Measurements from ENCODE around the gene HAPLN2. TPM values are rescaled to one million over a fixed set of nuclear protein-coding genes. Genes with fewer than 3 reads are reported as not detected.

The HAPLN2 gene
- total and polyA plus RNA-seq, 2 of the 4 experiments (the other 2 are of a cell fraction): not detected

- dilution Hi-C loops (cut with HindIII; ENCODE audit: low sequenced_read_pairs, unreplicated experiment): no loop called here
- WGBS, 2 experiments (ENCODE audit: extremely low coverage in 2 of 2, insufficient read length in 1 of 2): 0% methylated on average over 25 of the region's 60 CpGs; no CpG with 5 or more reads in 1 of the 2 experiments
Measured at GRCh38 chr1:156591432-156592157, 27.6 kb upstream of the HAPLN2 start, which contains the start of gene NAXE. Gene NAXE (plus strand): TSS chr1:156591776. CDS start chr1:156591805, 29 bp downstream.

More at GRCh38 chr1:156591432-156592157, 27.6 kb upstream of the HAPLN2 start, which contains the start of gene NAXE:
- Histone ChIP-seq H3K4ac (ENCODE audit: low read depth, low read length) (peak within 1 kb of the TSS; percentile 97), H4K5ac (ENCODE audit: low read depth, low read length) (peak within 1 kb of the TSS; percentile 97), H3K9me1 (ENCODE audit: insufficient read depth, low read length) (peaks cover 10% of the 10 kb centered on the region), H3K23ac (ENCODE audit: low read depth, low read length) (peak within 1 kb of the TSS; percentile 95), H3K4me3 (ENCODE audit: insufficient read depth, low read depth, low read length) (peak within 1 kb of the TSS; percentile 78), H3K4me2 (ENCODE audit: low read depth, low read length) (peak within 1 kb of the TSS; percentile 94), H2AK5ac (ENCODE audit: low read depth, low read length) (peak within 1 kb of the TSS; percentile 84), H3K9me3 (ENCODE audit: control insufficient read depth, insufficient read depth, low read length) (no peaks in the 10 kb centered on the region), H2BK120ac (ENCODE audit: low read depth, low read length) (peak within 1 kb of the TSS; percentile 66), H3K4me1 (ENCODE audit: control insufficient read depth, insufficient read depth, low read length) (peaks cover 3% of the 10 kb centered on the region; the same call in 1 of the 2 replicates), H3K18ac (ENCODE audit: low read depth, low read length) (peak within 1 kb of the TSS; percentile 95), H2BK15ac (ENCODE audit: low read depth, low read length) (no peak within 1 kb of the TSS), H4K8ac (ENCODE audit: low read depth in 2 of 2, low read length in 2 of 2) (peak within 1 kb of the TSS; percentile 97 to 100), H2BK5ac (ENCODE audit: low read depth, low read length, poor library complexity, severe bottlenecking) (peak within 1 kb of the TSS; percentile 74), H3K14ac (replicated peaks; ENCODE audit: low read depth, low read length) (peak within 1 kb of the TSS; percentile 99), H4K91ac (ENCODE audit: insufficient read depth, low read depth, low read length) (peak within 1 kb of the TSS; percentile 90), H3K27ac (ENCODE audit: insufficient read depth, low read length) (peak within 1 kb of the TSS; percentile 67), H2BK20ac (ENCODE audit: low read depth, low read length) (peak within 1 kb of the TSS; percentile 28; the same call in 1 of the 2 replicates), H3K56ac (ENCODE audit: extremely low read depth, insufficient read depth, low read length) (peak within 1 kb of the TSS; percentile 82), H3K79me1 (ENCODE audit: low read depth in 1 of 2, low read length in 2 of 2) (peaks cover 11 to 24% of the 10 kb centered on the region in 2 experiments), H2AK9ac (replicated peaks; ENCODE audit: low read depth, low read length, poor library complexity) (peak within 1 kb of the TSS; percentile 63), H2AFZ (replicated peaks; ENCODE audit: low read length, poor library complexity) (peak within 1 kb of the TSS; percentile 96), H3K27me3 (ENCODE audit: control insufficient read depth, insufficient read depth, low read length) (peaks cover under 1% of the 10 kb centered on the region; the same call in 1 of the 2 replicates), H4K20me1 (ENCODE audit: insufficient read depth, low read length) (no peaks in the 10 kb centered on the region), H3K36me3 (ENCODE audit: control insufficient read depth, insufficient read depth, low read length) (peaks cover 20% of the 10 kb centered on the region), H3K9ac (ENCODE audit: low read depth, low read length) (peak within 1 kb of the TSS; percentile 74)
- peak; percentile 99 for ATAC-seq (ENCODE audit: low read depth)
- no peak; the same call in 1 of the 2 replicates for TF ChIP-seq USF2 (IDR thresholded peaks at IDR 0.05; ENCODE audit: low read depth, low read length)
- TF ChIP-seq BHLHE40 (IDR thresholded peaks at IDR 0.05; ENCODE audit: low read depth, low read length): 0 out of 2 replicates have a peak, but pooled peaks have one; percentile 9
- no peak for TF ChIP-seq CHD1 (IDR thresholded peaks at IDR 0.05; ENCODE audit: low read depth, low read length)
- no peak for TF ChIP-seq FOS (IDR thresholded peaks at IDR 0.05; ENCODE audit: low read depth, low read length)
- peak; percentile 73; the same call in 1 of the 2 replicates for TF ChIP-seq MXI1 (IDR thresholded peaks at IDR 0.05; ENCODE audit: borderline replicate concordance, low read depth, low read length)
- TF ChIP-seq POLR2A (IDR thresholded peaks at IDR 0.05; ENCODE audit: low read depth, low read length): peak; percentile 69; the same call in 1 of the 2 replicates
- no peak for TF ChIP-seq SMC3 (IDR thresholded peaks at IDR 0.05; ENCODE audit: low read depth, low read length)
- in situ Hi-C loops (cut with MboI; ENCODE audit: low sequenced_read_pairs): no loop called here
- ChIA-PET CTCF (interaction anchor here (0.8 to 1.6 kb wide), 3 partner anchors 11 to 206 kb away, joined by 3 to 5 read pairs (median 3); no protein-coding TSS in a partner anchor), POLR2A (ENCODE audit: unreplicated experiment) (no interaction called here)
- BruUV-seq (replicated peaks): TSS peak; percentile 55
- intact Hi-C loops (cut with micrococcal nuclease): loop anchor here (5.0 kb wide), 1 partner anchor 109 kb away; no protein-coding TSS in a partner anchor
- DNase-seq: peak; percentile 41

Measured in IMR-90 (cell line).